NCI-H774 (cell line): Measurements from ENCODE around the gene TLK1.

Experiments used
- DNase-seq: peaks from one replicate; lab custom pipeline; 2025; lab: John Stamatoyannopoulos, UW

Gene TLK1

GRCh38 chr2:171160119-171160955 is at the start of gene TLK1:
TSS of gene TLK1 (minus strand) at chr2:171160893. CDS start at chr2:171160428, 465 bp downstream.
- DNase-seq = peak; percentile 78

GRCh38 chr2:171210216-171210863 is 49.6 kb upstream of the TLK1 start:
- no peak for DNase-seq

GRCh38 chr2:171208657-171209056 is 48.0 kb upstream of the TLK1 start:
- no peak for DNase-seq

GRCh38 chr2:171206422-171207115 is 45.9 kb upstream of the TLK1 start:
- DNase-seq = no peak

- DNase-seq = no peak
These were observed 44.9 kb upstream of the TLK1 start for GRCh38 chr2:171205551-171205950.

GRCh38 chr2:171201767-171202166 is 41.1 kb upstream of the TLK1 start:
- no peak for DNase-seq

GRCh38 chr2:171201271-171201670 is 40.6 kb upstream of the TLK1 start:
- peak; percentile 59 for DNase-seq

- DNase-seq = no peak
These were observed 39.8 kb upstream of the TLK1 start for GRCh38 chr2:171200469-171200868.

GRCh38 chr2:171191021-171191420 is 30.3 kb upstream of the TLK1 start:
- DNase-seq = no peak

- no peak for DNase-seq
These were observed 27.1 kb upstream of the TLK1 start for GRCh38 chr2:171187819-171188218.

- DNase-seq = no peak
These were observed 26.5 kb upstream of the TLK1 start for GRCh38 chr2:171187177-171187576.

GRCh38 chr2:171185941-171186340 is 25.2 kb upstream of the TLK1 start:
- DNase-seq = no peak

GRCh38 chr2:171185165-171185818 is 24.6 kb upstream of the TLK1 start:
- DNase-seq = no peak

GRCh38 chr2:171181064-171182049 is 20.7 kb upstream of the TLK1 start:
- no peak for DNase-seq

- DNase-seq = no peak
These were observed 19.7 kb upstream of the TLK1 start for GRCh38 chr2:171180229-171180930.

GRCh38 chr2:171178993-171179392 is 18.3 kb upstream of the TLK1 start:
- DNase-seq = no peak

- no peak for DNase-seq
These were observed 15.8 kb upstream of the TLK1 start for GRCh38 chr2:171176516-171176915.

GRCh38 chr2:171174075-171174474 is 13.4 kb upstream of the TLK1 start:
- no peak for DNase-seq

- no peak for DNase-seq
These were observed 12.4 kb upstream of the TLK1 start for GRCh38 chr2:171173087-171173486.

GRCh38 chr2:171171808-171172207 is 11.1 kb upstream of the TLK1 start:
- no peak for DNase-seq
